ENCODE data around the gene AK8.
"Not testable (repeated sequence)": the region's sequence is repeated elsewhere in the genome, so short reads cannot be mapped to it uniquely, and the experiment has no call there.

The AK8 gene

GRCh38 chr9:132795511-132796303 is 82.4 kb downstream of the AK8 start:
- no peak for DNase-seq

- no peak for DNase-seq
Measured at GRCh38 chr9:132794730-132795380, 83.2 kb downstream of the AK8 start.

GRCh38 chr9:132793606-132794580 is 84.2 kb downstream of the AK8 start:
- DNase-seq: no peak

- no peak for DNase-seq
Measured at GRCh38 chr9:132792547-132792946, 85.5 kb downstream of the AK8 start.

- DNase-seq: no peak
Measured at GRCh38 chr9:132791699-132792240, 86.3 kb downstream of the AK8 start.

- DNase-seq: no peak
Measured at GRCh38 chr9:132789719-132790118, 88.4 kb downstream of the AK8 start.

GRCh38 chr9:132788378-132788777 is 89.7 kb downstream of the AK8 start:
- DNase-seq: no peak

GRCh38 chr9:132787748-132788159 is 90.3 kb downstream of the AK8 start:
- no peak for DNase-seq

- DNase-seq: no peak
Measured at GRCh38 chr9:132784286-132784830, 93.7 kb downstream of the AK8 start.

- no peak for DNase-seq
Measured at GRCh38 chr9:132783006-132783405, 95.1 kb downstream of the AK8 start.

- DNase-seq: no peak
Measured at GRCh38 chr9:132782037-132782436, 96.0 kb downstream of the AK8 start.

GRCh38 chr9:132780230-132781007 is 97.7 kb downstream of the AK8 start:
- DNase-seq: no peak

GRCh38 chr9:132776891-132777290 is 101.2 kb downstream of the AK8 start:
- no peak for DNase-seq

GRCh38 chr9:132776268-132776667 is 101.8 kb downstream of the AK8 start:
- DNase-seq: no peak

GRCh38 chr9:132775720-132776119 is 102.4 kb downstream of the AK8 start:
- DNase-seq: no peak

GRCh38 chr9:132774886-132775285 is 103.2 kb downstream of the AK8 start:
- DNase-seq: no peak

GRCh38 chr9:132773764-132774339 is 104.2 kb downstream of the AK8 start:
- DNase-seq: no peak

GRCh38 chr9:132773093-132773492 is 105.0 kb downstream of the AK8 start:
- DNase-seq: no peak

GRCh38 chr9:132771752-132772151 is 106.3 kb downstream of the AK8 start:
- DNase-seq: not testable (repeated sequence)

GRCh38 chr9:132770770-132771310 is 107.2 kb downstream of the AK8 start:
- DNase-seq: no peak
